Measurements from ENCODE around the gene UBE3C.

UBE3C gene

GRCh38 chr7:157183832-157184231 lies 45.1 kb downstream of the UBE3C start:
- DNase-seq = no peak

- DNase-seq = no peak
Measured at GRCh38 chr7:157188091-157188665, 49.5 kb downstream of the UBE3C start.

- DNase-seq = no peak
Measured at GRCh38 chr7:157189405-157189804, 50.7 kb downstream of the UBE3C start.

GRCh38 chr7:157192861-157193260 lies 54.1 kb downstream of the UBE3C start:
- DNase-seq = no peak

- DNase-seq = no peak
Measured at GRCh38 chr7:157193274-157193673, 54.5 kb downstream of the UBE3C start.

- DNase-seq = no peak
Measured at GRCh38 chr7:157194948-157195347, 56.2 kb downstream of the UBE3C start.

- DNase-seq = no peak
Measured at GRCh38 chr7:157195868-157196267, 57.1 kb downstream of the UBE3C start.

- no peak for DNase-seq
Measured at GRCh38 chr7:157204134-157204533, 65.4 kb downstream of the UBE3C start.

GRCh38 chr7:157205438-157205837 lies 66.7 kb downstream of the UBE3C start:
- no peak for DNase-seq

GRCh38 chr7:157208571-157209413 lies 70.1 kb downstream of the UBE3C start:
- no peak for DNase-seq

GRCh38 chr7:157210682-157211081 lies 72.0 kb downstream of the UBE3C start:
- no peak for DNase-seq

GRCh38 chr7:157211690-157212089 lies 73.0 kb downstream of the UBE3C start:
- DNase-seq = no peak

- no peak for DNase-seq
Measured at GRCh38 chr7:157219154-157219553, 80.4 kb downstream of the UBE3C start.

- no peak for DNase-seq
Measured at GRCh38 chr7:157220916-157221569, 82.3 kb downstream of the UBE3C start.

- no peak for DNase-seq
Measured at GRCh38 chr7:157222687-157223086, 84.0 kb downstream of the UBE3C start.

- DNase-seq = no peak
Measured at GRCh38 chr7:157224627-157225026, 85.9 kb downstream of the UBE3C start.

GRCh38 chr7:157228864-157229422 lies 90.2 kb downstream of the UBE3C start:
- DNase-seq = no peak

GRCh38 chr7:157233677-157234076 lies 95.0 kb downstream of the UBE3C start:
- DNase-seq = no peak

GRCh38 chr7:157234271-157234670 lies 95.5 kb downstream of the UBE3C start:
- no peak for DNase-seq

- no peak for DNase-seq
Measured at GRCh38 chr7:157235357-157236333, 96.9 kb downstream of the UBE3C start.

GRCh38 chr7:157238087-157238486 lies 99.4 kb downstream of the UBE3C start:
- no peak for DNase-seq

- DNase-seq = no peak
Measured at GRCh38 chr7:157239571-157240270, 101.0 kb downstream of the UBE3C start.

Data from right forelimb (tissue), 1 donor.